Measurements from ENCODE around the gene CBR3.
A peak's percentile ranks its signal among the peaks of the same experiment; 100 is the strongest.
"Not testable (repeated sequence)": the region's sequence is repeated elsewhere in the genome, so short reads cannot be mapped to it uniquely, and the experiment has no call there.

CBR3 gene

DNA sequence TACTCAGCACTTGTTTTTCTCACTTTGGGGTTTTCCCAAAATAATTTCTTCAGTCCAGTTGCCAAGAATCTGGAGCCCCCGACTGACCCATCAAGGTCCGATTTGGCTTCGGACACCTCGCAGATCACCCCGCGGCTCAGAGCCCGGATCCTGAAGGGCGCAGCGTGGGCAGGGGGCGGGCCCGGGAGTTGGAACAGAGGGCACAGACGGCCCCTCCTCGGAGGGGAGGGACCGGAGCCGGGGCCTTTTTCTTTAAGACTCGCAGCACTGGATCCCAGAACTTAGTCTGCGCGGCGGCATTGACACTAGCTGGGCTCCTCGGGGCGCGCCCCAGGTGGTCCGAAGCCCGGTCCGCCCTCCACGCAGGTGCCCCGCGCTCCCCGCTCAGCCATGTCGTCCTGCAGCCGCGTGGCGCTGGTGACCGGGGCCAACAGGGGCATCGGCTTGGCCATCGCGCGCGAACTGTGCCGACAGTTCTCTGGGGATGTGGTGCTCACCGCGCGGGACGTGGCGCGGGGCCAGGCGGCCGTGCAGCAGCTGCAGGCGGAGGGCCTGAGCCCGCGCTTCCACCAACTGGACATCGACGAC, at the start of gene CBR3:
Gene CBR3 (plus strand): TSS at position 277 of the 588 bp plus-strand sequence. CDS start 114 bp downstream, at position 391.
- peak; percentile 81 for DNase-seq (ENCODE audit: low spot score)

DNA sequence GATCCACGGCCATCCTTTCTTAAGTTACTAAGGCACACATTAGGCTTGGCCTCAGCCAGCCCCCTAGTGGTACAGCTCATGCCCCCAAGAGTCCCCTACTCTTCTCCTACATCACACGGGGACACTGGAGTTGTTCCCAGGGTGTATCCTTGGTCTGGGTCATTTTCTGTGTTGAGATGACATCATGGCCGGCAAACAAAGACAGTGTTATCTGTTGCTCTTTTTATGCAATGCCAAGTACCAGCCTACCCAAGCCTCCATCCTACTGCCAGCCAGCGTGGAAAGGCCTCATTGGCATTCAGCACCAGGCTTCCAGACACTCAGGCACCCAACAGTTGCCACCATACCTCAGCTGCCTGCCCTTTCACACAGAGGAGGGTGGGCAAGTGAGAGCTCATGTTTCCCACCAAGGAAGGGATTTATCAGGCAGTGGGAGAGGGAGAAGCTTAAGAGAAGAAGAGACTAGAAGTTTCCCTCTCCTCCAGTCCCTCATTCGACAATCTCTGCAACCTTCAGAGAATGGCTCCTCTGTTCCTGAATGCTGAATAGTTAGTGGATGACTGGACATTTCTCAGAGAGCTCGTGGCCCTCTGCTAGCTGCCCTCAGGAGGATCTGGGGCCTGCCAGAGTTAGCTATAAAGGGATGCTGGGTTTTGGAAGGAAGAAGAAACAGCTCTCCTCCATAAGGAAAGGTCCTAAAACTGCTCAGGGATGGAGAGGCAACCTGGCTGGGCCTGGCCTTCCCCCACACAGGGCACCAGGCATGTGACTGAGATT, 47.3 kb upstream of the CBR3 start:
- no peak for DNase-seq (ENCODE audit: low spot score)

DNA sequence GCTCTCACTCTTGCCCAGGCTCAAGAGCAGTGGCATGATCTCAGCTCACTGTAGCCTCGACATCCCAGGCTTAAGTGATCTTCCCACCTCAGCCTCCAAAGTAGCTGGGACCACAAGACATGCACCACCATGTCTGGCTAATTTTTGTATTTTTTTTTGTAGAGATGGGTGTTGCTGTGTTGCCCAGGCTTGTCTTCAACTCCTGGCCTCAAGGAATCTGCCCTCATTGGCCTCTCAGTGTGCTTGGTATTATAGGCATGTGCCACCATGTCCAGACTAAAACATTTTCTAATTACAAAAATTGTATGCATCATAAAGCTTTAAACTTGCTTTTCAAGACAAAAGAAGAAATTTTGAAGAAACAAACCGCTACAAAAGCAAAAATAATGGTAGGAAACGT, 44.9 kb upstream of the CBR3 start:
- DNase-seq (ENCODE audit: low spot score) = no peak

DNA sequence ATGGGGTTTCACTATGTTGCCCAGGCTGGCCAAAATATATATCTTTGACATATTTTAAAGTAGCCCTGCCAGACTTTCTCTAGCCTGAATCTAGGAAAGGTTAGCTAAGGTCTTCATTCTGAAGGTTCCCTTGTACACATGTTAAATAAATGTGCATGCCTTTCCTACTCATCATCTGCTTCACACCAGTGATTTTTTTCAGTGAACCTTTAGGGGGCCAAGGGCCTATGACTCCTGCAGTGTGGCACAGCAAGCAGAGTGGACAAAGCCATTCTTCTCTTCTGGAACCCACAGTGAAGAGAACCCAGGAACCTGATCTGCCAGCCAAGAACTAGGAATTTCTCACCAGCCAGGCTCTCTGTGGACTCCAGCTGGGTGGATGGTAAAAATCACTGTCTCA, 42.2 kb upstream of the CBR3 start:
- no peak for DNase-seq (ENCODE audit: low spot score)

DNA sequence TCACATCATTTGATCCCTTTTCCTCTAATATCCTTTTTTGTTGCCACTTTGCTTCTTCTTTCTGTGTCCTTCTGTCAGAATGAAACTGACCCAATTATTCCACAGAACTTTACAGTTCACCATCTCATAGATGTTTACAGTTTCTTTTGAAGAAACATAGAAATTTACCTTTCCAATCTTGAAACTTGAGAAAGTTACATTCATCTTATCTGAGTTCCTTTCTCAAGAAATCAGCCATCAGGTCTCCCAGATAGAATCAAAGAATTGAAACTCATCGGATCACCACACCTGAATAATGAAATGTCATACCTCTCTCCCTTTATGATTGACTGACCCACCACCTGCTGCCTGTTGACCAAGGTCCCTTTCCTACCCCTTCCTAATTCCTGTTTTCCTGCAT, 41.4 kb upstream of the CBR3 start:
- no peak for DNase-seq (ENCODE audit: low spot score)

DNA sequence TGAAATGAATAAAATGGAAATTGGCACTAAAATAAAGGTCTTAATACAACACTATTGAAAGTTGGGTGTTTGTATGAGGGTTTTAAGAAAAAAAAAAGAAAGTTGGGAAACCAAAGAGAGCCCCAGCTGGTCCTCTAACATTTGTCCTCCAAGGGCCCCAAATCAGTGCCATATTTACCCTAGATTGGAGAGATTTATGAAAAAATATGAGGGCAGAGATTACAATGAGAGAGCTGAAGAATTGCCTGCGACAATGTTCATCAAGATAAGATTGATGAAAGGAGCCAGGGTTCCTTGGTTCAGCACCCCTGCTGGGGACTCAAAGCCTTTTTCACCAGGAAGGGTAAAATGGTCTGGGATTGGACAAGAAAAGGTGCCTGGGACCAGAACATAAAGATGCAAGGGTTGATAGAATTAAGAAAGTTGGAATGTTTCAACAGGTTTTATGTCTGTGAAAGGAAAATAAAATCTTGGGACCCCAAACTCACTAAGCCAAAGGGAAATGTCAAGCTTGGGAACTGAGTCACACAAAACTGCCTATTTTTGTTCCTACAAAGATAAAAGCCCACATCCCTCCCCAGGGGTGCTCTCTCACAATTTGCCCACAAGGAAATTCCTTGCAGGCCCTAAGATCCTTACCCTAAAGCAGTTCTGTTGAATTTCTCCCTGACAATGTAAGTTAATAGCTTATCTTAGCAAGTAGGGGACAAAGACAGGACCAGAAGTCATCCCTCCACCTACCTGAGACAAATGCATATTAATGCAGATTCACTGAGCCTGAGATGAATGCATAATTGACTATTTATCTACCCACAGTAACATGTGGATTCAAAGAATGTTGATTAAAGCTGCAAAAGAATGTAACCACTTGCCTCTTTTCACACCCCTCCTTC, 38.2 kb upstream of the CBR3 start:
- DNase-seq (ENCODE audit: low spot score) = no peak

DNA sequence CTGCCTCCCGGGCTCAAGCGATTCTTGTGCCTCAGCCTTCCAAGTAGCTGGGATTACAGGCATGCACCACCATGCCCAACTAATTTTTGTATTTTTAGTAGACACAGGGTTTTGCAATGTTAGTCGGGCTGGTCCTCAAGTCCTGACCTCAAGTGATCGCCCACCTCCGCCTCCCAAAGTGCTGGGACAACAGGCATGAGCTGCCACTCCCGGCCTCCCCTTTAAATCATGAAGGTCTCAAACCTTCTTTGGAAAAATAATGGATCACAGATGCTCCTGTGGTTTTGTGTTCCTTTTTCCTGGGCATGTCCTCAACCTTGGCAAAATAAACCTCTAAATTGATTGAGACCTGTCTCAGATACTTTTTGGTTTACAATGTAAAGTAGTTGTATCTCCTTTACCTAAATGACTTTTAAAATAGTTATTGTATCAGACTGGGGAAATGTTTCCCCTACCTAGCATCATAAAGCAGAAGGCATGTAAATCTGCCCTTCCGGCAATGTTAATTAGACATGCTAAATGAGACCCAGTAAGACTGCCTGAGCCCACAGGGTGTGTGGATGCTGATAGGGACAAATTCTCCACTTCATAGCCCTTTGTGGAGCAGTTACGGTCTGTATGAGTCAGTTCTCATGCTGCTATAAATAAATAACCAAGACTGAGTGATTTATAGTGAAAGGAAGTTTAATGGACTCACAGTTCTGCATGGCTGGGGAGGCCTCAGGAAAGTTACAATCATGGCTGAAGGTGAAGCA, 37.3 kb upstream of the CBR3 start:
- DNase-seq (ENCODE audit: low spot score) = no peak

DNA sequence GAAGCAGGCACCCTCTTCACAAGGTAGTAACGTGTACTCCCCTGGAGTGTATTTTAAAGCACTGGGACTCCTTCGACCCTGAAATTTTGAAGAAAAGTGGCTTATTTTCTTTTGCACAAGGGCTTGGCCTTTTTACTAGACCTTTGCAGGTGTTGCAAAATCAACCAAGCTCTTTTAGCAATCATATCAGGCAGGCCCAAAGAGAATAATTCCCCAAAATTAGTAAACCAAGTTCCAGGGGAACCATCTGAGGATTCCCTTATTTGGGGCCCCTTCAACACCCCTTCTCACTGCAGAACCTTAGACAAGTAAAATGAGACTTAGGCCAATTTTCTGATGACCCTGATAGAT, 36.7 kb upstream of the CBR3 start:
- DNase-seq (ENCODE audit: low spot score) = no peak

DNA sequence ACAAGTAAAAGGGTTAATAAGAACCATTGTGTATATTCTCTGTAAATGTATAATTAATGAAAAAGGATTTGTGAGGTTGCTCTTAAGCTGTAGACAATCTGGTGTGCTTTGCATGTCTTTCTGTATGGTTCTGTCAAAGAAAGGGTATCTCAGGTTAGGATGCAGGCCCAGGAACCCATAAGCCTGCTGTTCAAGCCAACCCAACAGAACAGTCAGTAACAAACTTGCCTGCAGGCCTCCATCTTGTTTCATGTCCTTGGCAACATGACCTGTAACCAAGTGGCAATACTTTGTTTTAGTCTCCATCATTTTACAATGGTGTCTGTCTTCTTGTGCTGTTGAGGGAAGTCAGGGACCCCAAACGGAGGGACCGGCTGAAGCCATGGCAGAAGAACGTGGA, 35.9 kb upstream of the CBR3 start:
- no peak for DNase-seq (ENCODE audit: low spot score)

DNA sequence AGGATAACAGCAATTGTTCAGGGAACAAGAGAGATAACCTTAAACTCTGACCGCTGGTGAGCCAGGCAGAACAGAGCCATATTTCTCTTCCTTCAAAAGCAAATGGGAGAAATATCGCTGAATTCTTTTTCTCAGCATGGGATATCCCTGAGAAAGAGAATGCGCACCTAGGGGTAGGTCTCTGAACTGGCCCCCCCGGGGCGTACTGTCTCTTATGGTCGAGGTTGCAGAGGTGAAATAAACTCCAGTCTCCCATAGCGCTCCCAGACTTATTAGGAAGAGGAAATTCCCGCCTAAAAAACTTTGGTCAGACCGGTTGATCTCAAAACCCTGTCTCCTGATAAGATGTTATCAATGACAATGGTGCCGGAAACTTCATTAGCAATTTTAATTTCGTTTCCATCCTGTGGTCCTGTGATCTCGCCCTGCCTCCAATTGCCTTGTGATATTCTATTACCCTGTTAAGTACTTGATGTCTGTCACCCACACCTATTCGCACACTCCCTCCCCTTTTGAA, 35.1 kb upstream of the CBR3 start:
- not testable (repeated sequence) for DNase-seq (ENCODE audit: low spot score)

DNA sequence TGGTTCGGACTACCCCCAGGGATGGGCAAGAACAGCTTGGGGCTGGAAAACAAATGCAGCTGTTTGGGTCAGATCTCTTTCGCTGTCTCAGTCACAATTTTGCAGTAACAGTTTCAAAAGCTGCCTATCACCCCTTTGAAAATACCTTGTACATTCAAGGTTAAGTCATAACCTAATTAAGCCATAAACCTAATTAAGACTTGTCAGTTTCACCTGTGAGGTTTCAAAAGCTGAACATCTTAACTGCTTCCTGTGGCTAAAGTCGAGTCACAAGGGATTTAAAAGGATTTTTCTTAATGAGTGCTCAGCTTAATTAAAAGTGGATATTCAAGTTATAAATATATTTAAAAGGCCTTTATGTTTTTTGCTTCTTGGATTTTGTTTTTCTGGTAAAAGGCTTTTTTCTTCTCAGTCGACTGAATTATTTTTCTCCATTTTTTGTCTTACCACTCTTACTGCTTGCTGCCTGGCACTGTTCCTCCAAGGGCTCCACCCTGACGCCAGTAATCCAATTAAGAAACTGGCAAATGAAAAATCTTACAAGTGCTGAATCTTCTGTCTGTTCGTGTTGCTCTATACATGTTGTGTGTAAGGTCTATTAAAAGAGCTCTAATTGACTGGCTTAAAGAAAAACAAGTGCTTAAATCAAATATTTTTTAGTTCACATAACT, 33.8 kb upstream of the CBR3 start:
- DNase-seq (ENCODE audit: low spot score) = no peak

DNA sequence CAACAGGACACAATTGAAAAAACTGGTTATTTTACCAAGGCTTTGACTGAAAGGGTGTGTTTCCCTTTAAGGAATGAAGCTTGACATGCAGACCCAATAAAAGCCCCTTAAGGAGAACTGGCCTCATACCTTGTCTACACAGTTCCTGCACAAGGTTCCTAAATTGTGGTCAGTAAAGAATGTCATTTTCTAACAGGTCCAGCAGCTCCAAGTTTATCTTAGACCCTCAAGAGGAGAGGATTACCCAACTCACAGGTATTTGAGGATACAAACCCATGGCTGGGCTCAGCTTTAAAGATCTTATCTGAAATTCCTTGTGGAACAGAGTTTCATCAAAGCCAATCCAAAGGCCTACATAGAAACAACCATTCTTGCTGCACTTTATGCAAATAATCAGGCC, 31.4 kb upstream of the CBR3 start:
- DNase-seq (ENCODE audit: low spot score) = no peak

DNA sequence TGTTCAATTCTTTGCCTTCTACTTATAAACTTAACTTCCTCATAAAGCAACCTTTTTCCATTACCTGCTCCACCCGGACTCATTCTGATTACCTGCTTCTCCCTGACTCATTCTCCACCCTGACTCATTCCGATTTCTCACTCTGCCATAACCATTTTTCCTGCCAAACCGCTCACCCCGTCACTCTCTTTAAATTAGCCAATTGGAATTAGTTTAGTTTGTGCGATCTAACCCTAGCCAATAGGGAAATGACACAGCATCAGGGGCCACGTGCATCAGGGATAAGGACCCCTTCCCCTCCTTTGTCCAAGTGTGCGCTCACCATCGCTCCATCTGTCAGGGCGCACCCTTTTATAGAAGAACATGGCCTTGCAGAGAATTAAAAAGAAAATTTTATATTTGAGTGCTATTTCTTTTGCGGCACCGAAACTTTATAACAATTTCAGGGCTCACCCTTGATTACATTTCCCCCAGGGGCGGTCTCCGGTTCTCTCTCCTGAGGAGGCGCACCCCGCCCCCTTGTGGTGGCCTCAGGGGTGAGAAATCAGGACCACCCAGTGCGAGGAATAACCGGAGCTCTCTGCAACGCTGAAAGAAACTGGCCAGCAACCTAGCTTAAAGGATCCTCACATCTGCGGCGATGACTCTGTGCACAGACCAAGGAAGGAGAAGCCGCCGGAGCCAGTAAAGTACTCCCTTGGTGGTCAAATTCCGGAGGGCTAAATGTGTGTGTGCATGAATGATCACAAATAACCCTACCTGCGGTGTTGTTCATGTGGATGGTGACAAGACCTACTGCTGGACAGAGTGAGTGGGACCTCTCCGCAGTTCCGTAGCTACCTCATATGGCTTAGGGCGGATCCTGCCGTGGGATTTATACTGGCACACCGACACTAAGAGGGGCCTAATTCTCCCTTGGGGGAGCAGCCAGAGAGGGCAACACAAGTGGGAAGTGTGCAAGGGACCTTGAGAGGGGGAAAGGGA, 30.3 kb upstream of the CBR3 start:
- DNase-seq (ENCODE audit: low spot score) = no peak

DNA sequence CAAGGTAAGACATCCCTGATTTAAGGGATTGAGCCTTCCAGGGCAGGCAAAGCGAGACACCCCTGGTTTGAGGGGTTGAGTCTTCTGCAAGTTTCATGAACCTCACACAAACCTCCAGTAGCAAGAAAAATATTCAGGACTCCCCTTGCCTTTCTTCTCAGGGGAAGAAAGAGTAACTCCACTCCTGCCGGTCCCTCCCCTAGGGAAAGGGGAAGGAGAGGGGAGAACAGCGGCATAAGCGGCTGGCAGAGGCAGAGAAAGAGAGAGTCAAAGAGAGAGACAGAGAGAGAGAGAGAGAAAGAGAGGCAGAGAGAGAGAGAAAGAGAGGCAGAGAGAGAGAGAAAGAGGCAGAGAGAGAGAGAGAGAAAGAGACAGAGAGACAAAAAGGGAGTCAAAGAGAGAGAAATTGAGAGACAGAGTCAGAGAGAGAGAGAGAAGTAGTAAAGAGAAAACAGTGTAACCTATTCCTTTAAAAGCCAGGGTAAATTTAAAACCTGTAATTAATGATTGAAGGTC, 29.5 kb upstream of the CBR3 start:
- no peak for DNase-seq (ENCODE audit: low spot score)

DNA sequence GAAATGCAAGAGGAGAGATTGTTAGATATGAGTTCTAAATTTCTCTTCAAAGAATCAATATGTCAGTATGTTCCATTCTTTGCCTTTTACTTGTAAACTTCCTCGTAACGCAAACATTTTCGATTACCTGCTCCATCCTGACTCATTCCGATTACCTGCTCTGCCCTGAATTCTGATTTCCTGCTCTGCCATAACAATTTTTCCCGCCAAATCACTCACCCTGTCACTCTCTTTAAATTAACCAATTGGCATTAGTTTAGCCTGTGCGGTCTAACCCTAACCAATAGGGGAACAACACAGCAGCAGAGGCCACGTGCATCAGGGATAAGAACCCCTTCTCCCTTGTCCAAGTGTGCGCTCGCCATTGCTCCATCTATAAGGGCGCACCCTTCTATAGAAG, 25.0 kb upstream of the CBR3 start:
- DNase-seq (ENCODE audit: low spot score) = no peak

DNA sequence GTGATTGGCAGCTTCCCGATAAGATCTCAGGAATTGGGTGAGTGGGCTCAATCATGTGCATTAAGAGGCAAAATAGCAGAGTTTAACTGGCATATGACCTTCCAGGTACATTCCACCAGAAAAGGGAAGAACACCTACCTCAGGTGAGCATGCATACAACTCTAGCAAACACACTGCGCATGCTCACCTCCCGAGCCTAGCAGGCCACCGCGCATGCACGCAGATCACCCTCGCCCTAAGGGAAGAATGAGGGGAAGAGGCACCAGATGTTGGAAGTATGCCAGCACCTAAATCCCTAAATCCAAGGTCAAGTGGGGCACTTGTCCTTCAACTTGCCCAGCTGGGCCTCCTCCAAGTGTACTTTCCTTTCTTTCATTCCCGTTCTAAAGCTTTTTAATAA, 23.6 kb upstream of the CBR3 start:
- no peak for DNase-seq (ENCODE audit: low spot score)

DNA sequence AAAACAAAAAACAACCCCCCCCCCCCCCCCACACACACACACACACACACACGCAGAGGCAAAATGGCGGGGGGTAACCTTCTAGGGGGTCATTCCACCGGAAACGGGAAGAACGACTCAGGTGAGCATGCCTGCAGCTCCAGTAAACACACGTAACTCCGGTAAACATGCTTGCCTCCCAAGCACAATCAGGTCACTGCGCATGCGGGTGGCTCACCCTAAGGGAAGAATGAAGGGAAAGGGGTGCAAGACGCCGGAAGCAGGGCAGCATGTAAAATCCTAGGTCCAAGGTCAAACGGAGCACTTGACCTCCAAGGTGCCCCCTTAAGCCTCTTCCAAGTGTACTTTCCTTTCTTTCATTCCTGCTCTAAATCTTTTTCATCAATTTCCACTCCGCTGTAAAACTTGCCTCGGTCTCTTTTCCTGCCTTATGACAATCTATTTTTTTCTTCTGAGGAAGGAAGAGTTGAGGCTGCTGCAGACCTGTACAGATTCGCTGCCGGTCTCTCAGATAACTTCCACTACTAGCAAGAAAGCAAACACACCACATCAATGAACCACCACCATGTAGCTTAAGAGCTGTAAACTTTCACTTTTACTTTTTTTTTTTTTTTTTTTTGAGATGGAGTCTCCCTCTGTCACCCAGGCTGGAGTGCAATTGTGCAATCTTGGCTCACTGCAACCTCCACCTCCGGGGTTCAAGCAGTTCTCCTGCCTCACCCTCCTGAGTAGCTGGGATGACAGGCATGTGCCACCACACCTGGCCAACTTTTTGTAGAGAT, 21.0 kb upstream of the CBR3 start:
- no peak for DNase-seq (ENCODE audit: low spot score)

DNA sequence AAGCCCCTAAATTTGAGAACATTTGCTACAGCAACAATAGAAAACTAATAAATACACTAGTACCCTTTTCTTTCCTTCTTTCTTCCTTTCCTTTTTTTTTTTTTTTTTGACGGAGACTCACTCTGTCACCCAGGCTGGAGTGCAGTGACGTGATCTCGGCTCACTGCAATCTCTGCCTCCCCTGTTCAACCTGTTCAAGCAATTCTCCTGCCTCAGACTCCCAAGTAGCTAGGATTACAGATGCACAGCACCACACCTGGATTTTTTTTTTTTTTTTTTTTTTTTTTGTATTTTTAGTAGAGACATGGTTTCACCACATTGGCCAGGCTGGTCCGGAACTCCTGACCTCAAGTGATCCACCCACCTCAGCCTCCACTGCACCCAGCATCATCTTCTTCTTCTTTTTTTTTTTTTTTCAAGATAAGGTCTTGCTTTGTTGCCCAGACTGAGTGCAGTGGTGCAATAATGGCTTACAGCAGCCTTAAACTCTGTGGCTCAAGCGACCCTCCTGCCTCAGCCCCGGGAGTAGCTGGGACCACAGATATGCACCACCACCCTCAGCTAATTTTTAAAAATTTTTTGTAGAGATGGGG, 19.6 kb upstream of the CBR3 start:
- DNase-seq (ENCODE audit: low spot score) = no peak

DNA sequence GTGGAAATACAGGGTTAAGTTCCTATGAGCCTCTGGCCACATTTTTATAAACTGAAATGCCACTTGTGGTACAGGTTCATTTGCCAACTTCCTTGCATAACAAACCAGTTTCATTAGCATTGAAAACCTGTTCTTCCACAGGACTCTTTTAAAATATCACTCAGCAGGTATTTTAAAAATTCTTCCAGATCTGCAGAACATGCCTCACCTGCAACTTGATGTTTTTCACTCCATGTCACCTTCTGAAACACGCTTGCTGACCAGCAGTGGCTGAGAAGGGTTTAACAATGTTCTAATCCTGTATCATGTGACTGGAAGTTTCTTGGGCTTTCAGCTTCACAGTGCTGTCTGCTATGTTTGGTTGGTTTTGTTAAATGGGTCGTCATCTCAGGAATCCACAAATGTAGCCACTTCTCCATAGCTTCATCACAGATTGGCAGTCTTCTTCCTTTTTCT, 17.6 kb upstream of the CBR3 start:
- no peak for DNase-seq (ENCODE audit: low spot score)
